ENCODE data around the gene PRSS27.

DNA sequence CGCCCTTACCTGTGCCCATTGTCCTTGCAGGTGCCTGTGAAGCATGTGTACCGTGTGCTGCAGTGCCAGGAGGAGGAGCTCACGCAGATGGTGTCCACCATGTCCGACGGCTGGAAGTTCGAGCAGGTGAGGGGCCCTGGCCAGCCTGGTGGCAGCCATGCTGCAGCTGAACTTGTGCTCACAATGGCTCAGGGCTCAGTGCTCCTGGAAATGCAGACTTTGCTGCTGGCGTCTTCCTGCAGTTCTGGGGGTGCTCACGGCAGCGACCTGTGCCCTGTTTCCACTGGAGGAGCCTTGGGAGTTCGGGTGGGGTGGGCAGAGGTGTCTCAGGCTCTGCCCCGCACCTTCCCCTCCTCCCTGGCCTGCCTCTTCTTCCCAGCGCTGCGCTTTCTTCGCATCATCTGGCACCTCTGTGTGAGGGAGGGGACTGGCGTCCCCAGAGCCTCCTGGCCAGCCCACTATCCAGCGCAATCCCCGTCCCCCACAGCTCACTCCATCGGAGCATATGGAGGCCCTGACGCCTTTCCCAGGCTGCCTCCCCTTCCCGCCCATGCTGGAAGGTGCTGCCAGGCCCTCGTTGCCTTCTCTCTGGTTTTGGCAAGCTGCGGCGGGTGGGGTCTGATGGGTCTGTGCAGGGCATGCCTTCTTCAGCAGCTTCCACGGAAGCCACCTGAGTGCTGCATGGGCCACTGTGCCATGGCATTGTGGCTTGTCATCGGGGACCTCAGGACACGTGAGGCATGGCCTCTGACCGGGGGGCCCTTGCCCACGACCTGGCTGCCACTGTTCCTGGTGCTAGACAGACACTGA lies 20.0 kb downstream of the PRSS27 start:
- TF ChIP-seq POLR2A (IDR thresholded peaks at IDR 0.05) (no peak), CTCF (IDR thresholded peaks at IDR 0.05) (no peak)
